Stimulated activated CD4-positive, alpha-beta T cell treated with anti-CD3 and anti-CD28 coated beads, Interleukin-4, amount 100 ng/mL, for 4 hours (primary cell): ENCODE measurements around the gene WDR5.

Experiments used
- DNase-seq, 2 experiments: peaks; one replicate each; pipeline ENCODE4 v3.0.0-alpha.2; 2020

WDR5 gene

DNA sequence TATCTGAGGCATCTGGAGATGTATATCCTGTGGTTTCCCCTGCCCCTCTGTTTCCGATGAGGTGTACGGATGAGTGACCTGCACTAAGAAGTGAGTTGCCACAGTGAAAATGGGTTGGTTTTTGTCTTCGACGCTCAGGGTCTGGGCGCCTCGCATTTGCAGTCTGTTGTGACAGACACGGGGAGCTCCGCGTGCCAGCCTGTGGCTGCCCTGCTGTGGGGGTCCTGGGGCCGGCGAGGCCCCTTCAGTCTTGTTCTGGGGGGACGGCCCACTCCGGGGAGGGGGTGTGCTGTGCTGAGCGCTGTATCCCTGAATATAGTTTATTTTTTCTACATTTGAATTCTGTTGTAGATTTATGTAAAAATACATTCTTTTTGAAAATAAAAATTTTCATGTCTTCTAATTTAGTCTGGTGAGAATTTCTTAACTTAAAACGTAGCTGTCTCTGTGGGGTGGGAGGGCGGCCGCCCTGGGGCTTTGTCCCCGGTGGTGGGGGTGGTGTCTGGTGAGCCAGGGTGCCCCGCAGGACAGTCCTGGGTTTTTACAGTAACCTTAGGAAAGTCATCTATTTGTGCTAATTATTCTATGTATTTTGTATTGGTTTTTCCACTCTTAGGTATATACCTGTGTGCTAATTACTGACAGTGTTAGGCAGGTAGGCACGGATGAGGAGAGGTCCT lies 23.8 kb downstream of the WDR5 start:
- no peak for DNase-seq

DNA sequence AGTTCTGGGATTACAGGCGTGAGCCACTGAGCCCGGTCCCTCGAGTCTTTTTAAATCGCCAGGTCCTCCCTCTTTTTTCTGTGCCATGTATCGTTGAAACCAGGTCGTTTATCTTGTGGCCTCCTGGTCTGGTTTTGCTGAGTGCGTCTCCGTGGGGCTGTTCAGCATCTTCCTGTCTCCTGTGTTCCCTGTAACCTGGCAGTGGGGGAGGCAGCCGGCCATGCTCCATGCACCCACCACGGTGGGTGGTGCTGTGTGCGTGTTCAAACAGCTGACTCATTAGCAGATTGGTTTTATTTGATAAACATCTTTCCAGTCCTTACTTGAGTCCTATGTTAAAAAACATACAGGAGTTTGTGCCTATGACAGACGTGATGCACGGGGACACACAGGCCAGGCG lies 25.8 kb downstream of the WDR5 start:
- DNase-seq, result no peak

DNA sequence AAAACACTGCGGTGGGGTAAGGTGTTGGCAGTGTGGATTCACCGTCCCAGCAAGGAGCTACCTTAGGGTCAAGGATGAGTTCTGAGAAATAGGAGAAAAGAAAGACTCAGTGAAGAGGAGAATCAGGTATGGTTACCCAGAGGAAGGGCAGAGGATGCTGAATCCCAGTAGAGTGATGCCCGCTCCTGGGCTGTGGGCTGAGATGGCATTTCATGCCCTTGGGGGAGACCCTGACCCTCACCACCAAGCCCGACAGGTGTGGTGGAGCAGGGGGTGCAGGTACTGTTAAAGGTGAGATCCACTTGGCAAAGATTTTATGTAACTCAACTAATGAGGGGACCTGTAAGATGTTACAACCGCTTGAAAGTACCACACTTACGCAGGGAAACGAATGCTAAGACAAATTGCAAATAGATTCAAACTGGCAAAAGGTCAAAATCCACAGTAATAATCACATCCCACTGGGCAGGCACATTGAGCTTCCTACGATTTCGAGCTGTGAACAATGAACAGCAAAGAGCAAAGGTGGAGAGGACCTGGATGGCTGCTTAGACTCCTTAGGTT lies 26.4 kb downstream of the WDR5 start:
- no peak for DNase-seq

DNA sequence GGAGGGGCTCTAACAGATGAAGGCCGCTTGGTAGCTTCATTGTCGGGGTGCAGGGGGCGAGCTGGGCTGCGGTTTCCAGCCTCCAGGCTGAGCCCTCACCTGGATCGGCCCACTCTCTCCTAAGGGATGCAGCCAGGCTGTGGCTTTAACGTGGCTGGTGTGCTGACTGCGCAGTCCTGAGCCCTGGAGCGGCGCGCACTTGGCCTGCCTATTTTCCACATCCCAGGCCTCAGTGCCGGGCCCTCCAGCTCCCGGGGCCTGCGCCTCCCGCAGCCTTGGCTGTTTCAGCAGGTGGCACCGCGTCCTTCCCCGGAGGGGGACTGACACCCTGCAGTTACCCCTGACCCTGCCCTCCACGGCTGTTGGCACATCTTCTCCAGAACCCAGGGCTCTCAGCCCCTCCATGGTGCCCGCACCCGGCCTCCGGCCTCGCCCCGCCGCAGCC lies 27.1 kb downstream of the WDR5 start:
- no peak for DNase-seq

DNA sequence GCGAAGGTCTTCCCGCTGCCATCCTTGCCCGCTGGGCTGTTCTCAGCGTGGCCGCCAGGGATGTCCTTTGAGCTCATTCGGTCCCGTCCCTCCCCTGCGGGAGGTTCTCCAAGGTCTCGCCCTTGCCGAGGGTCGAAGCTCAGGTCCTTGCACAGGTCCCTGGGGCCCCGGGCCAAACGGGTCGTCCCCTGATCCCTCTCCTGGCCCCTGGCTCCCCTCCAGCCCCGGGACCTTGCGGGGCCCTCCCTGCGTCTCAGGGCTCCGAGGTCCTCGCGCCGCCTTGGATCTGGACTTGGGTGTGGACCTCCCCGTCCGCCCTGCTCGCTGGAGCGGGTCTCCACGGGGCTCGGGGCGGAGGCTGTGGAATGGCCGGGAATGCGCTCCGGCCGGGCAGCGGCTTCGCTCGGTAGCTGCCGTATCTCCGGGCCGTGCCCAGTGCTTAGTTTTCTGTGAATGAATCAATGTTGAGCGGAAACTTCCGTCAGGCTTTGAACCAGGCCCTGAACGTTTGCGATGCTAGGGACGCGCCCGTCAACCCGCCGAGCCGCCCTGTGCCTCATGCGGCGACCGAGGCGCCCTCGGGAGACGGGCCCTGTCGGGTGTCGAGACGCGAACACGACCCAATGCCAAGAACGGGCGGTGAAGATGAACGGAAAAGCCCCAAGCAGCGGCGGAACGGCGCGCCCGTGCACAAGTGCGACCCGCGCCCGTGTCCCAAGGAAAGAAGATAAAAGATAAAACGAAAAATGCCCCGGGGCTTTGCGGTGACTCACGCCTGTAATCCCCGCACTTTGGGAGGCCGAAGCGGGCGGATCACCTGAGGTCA lies 27.7 kb downstream of the WDR5 start:
- DNase-seq, result peak; percentile 59 to 69

DNA sequence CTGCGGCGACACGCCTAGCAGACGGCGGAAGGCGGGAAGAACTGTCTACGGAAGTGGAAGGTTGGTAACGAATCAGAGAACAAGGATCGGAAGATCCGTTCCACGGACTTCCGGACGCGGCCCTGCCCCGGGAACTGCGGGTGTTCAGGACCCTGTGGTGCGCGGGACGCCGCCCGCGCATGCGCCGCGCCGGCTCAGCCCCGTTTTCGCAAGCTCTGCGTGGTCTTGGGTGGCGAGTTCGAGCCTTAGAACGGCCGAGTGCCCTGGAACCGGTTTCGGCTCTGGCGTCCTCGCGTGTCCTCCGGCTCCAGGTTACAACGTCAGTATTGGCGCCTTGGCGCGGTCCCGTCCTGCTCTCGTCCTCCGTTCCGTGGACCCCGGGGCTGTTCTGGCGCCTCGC lies 29.0 kb downstream of the WDR5 start:
- no peak for DNase-seq

DNA sequence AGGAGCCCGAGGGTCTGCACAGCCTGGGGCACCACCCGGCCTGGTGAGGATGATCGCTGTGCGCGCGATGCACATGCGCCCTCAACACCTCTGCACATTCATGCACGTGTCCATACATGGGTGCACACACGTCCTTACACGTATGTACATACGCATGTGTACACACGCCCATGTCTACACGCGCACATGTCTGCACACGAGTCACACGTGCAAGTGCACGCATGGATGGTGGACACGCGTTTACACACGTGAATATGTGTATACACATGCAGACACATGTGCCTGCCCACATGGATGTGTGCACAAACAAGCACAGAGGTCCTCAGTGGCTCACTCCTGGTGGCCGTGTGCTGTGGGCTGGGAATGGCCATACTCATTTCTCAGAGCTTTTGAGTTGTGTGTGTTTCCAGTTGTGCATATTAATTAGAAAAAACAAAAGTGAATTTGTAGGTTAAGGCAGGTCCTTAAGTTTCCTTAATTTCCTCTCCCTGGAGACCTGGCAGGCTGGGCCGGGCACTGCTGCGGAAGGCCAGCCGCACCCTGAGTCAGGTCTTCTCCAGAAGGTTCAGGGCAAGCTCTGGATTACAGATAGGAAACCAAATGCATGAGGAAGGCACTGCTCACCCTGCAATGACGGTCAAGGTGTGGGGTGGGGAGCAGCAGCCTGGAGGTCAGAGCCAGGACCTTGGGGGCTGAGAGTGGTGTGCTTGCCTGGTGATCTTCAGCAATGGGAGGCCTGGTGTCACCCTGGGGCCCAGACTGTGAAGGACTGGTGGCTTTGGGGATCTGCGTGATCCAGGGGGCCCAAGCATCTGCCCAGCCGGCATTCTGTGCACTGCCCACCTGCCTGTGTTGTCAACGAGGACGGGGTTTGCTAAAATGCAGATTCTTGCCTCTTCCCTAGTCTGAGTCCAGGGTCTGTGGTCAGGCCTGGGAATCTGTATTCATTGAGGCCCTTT lies 29.8 kb downstream of the WDR5 start:
- DNase-seq, result peak; percentile 40 to 41

DNA sequence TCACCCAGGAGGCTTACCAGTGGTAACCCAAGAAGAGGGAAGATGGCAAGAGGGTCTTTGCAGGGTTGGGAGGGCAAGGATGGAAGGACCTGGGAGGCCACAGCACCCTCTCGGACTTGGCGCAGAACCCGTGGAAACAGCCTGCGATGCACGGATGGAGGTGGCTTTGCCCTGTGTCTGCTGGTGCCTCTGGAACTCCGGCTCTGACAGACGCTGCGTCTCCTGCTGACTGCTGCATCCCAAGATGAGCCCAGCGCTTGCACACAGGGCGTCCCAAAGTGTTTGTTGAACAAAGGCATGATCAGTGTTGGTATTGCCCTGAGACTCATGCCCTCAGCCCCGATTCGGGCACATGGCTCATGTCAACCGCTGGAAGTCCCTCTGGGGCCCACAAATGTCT lies 30.5 kb downstream of the WDR5 start:
- no peak for DNase-seq

DNA sequence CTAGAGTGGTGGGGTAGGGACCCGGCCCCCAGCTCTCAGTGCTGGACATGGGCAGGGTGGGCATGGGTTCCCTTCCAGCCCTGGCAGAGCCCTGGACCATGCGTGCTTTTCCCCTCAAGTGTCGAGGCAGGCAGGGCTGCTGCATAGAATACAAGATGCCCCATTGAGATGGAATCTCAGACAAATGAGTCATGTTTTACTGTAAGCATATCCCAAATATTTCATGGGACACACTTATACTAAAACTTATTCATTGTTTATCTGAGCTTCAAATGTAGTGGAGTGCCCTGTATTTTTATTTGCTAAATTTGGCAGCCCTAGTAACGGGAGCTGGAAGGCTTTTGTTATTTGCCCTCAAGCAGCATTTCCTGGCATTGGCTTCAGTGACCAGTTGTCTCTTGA lies 31.6 kb downstream of the WDR5 start:
- DNase-seq, result no peak

DNA sequence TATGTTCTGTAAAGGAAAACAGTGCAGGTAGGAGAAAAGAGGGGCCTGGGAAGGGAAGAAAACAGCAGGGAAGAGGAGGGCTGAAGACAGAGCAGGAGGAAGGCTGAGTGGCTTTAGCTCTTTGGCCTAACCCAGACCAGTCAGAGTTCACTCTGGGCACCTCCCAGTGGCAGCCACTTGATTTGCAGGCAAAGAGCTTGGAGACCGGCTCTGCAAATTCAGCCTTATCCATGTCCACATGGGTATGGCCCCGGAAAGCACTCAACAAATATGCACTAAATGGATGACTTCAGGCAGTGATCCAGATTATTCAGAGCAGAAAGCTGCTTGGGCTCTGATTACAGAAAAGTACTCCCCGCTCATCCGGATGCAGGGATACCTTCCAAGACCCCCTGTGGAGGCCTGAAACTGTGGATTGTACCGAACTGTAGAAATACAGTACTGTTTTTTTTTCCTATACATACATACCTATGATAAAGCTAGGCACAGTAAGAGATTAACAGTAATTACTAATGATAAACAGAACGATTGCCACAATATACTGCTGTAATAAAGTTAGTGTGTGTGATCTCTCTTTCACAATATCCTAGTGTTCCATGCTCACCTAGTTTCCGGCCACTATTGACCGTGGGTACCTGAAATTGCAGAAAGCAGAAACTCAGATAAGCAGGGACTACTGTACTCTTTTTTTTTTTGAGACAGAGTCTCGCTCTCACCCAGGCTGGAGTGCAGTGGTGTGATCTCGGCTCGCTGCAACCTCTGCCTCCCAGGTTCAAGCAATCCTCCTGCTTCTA lies 33.1 kb downstream of the WDR5 start:
- no peak for DNase-seq

DNA sequence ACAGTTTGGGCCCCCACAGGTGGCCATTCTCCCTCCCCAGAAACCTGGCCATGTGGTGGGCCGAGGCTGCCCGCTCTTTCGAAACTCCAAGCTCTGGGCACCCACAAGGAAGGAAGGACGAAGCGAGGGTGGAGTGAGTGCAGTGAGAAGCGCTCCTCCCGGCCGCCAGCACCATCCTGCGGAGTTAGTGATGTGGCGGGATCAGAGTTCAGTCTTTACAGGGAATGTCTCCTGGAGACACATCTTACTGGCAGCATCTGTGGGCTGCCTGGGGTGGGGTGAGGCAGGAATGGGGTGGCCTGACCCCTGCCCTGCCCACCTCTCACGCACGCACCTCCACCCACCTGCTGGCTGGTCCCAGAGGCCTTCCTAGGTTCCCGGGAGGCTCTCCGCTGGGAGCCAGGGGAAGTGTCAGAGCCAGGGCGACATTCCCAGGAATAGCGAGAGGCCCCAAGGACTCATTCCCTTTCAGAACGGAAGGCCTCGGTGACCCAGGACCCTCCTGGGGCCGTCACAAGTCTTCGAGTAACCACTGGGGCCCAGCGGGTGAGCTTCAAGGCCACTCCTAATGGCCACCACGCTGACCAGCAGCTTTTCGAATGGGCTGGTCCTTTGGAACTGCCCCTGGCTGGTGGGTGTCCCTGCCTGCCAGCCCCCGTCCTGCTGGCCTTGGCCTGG lies 34.0 kb downstream of the WDR5 start:
- DNase-seq, result no peak

DNA sequence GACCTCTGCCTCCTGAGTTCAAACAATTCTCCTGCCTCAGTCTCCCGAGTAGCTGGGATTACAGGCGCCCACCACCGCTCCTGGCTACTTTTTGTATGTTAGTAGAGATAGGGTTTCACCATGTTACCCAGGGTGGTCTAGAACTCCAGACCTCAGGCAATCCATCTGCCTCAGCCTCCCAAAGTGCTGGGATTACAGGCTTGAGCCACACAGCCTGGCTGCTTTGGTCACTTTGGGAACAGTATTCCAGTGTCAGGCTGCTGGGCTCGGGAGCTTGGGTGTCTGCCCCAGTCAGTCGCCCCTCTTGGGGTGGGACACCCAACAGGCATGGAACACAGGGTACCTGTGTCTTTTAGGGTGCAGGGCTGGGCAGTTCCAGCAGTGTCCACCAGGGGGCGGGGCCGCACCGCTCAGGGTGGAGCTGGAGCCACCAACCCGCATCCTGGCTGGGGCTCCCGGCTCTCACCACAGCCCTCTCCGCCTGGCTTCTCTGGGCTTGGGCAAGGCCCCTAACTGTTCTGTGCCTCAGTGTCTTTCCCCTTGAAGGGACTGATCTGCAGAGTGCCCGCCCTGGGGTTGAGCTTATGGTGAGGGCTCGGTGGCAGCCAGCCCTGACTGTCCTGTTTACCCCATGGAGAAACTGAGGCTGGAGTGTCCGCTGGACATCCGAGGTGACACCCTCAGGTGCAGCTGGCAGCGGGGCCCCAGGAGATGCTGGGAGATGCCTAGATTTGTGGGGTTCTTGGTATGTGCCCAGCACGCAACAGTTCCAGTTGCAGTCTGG lies 34.8 kb downstream of the WDR5 start:
- DNase-seq, result no peak

DNA sequence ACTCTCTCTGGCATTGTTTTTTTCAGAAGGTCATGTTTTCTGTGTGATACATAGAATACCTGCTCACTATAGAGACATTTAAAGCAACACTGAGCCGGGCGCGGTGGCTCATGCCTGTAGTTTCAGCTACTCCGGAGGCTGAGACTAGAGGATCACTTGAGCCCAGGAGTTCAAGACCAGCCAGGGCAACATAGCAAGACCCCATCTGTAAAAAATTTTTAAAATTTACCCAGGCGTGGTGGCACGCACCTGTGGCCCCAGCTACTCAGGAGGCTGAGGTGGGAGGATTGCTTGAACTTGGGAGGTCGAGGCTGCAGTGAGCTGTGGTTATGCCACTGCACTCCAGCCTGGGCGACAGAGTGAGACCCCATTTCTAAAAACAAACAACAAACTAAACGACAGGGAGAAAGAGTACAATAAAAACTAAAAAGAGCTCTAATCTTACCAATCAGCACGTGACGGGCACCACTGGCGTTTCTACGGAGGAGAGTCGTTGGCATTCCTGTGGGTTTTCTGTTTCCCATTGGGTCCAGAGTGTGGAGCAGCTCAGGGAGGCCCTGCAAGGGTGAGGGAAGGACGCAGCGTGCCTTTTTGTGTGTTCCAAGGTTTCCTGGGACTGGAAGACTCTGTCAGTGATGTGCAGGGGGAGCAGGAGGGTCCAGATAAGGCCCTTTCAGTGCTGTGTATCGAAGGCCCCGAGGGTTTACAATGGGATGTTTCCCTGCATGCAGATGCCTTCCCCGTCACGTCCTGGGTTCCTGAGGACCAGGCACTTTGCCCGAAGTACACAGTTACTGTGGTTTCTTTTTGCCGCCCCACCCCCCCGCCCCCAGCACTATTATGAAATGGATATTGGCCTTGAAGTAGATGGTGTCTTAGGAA lies 35.7 kb downstream of the WDR5 start:
- no peak for DNase-seq

DNA sequence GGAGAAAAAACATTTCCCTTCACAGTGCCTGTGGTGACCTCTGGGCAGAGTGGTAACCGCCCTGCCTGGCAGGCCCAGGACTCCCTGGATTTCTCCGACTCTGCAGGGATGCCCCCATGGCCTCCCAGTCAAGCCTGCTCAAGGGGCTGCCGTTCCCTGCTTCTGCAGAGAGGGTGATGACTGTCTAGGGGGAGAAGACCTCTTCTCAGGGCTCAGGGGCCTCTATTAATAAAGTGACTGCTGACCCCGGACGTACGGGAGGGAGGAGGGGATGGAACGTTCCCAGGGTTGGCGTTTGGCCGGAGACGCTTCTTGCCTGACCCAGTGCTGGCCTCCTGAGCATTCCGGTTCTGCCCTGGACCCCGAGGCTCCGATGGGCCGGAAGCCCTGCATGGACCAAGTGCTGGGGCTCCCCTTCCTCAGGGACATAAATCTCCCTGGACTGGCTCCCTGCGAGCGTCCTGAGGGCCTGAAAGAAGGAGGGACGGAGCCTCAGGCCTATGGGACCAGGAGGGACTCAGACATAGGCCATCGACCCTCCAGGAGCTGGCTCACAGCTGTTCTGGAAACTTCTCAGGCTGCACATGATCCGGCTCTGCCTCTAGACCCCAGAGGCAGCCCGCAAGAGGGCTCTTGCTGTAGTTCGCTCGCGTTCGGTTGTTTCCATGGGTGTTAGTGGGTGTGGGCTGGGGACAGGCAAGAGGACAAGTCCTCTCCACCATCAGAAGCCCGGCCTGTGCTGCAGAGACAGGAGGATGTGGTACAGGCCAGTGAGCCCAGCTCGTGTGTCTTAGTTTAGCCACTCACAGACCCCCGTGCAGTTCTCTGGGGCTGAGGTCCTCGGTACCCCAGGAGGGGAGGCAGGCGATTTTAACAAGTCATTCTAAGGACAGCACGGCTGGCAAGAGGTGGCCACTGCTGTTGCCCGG lies 36.6 kb downstream of the WDR5 start:
- DNase-seq, result no peak

DNA sequence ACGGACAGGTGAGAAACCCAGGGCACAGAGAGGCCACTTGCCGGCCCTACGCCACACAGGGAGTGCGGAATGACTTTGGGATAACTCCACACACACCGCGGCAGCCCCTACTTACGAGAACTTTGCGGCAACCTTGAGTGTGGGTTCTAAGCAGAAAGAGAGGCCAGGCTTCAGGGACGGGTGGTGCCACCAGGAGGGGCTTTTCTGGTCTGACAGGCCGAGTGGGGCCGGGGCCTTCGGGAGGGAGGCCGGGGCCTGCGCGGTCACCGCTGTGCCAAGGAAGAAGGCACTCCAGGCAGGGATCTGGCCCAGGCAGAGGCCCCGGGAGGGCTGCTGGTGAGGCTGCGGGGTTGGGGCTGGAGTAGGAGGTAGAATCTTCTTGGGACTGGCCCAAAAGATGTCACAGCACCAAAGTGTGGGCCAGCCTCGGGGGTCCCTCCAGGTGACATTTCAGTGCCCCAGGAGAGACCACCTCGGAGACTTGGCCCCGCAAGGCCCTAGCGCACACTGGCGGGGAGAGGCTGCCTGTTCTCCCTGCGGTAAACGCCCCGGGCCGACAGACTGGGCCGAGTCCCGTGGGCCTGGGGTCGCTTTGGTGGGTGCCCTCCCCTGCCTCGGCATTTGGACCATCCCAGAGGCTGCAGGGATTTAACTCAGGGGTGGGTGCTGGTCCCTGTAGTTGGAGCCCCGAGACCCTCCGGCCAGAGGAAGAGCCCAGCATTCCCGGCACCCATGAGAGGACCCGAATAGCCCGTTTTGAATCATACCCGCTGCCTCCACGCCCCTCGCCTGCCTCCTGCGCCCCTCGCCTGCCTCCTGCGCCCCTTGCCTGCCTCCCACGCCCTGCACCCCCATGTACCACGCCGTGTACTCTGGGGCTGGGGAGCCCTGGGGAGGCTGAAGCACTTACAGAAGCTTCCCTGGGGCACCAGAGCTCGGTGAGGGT lies 37.5 kb downstream of the WDR5 start:
- DNase-seq, result no peak

DNA sequence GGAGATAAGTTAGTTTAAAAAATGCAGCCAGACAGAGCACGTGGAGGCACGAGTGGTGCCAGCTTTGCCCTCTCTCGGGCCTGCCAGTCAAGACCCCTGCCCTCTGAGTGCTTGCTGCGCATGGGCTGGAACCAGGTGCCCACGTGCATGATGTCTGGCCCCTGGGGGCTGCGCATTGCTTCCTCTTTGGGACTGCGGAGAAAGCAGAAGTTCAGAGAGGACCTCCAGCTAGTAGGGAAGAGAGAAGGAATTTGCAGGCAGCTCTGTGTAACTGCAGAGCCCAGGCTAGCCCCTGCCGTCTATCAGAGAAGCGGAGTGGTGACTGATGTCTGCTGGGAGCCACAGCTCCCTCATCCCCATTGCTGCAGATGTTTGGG lies 38.2 kb downstream of the WDR5 start:
- DNase-seq, result no peak
